IPS-18a (cell line): Measurements from ENCODE around the gene ZBTB6.

Experiments
- H3K27ac ChIP-seq: one replicate; pipeline ENCODE4 v1.5.1; 2013; ENCODE audit warnings: low read length
- H3K27me3 ChIP-seq: one replicate; pipeline ENCODE4 v1.6.1; 2013; ENCODE audit warnings: mild to moderate bottlenecking, low read length; ENCODE audit not compliant: control insufficient read depth, insufficient read depth
- H3K36me3 ChIP-seq: one replicate; pipeline ENCODE4 v1.6.1; 2013; ENCODE audit warnings: low read depth, low read length; ENCODE audit not compliant: control insufficient read depth
- H3K4me1 ChIP-seq: one replicate; pipeline ENCODE4 v1.6.1; 2013; ENCODE audit warnings: low read depth, low read length; ENCODE audit not compliant: control insufficient read depth
- H3K4me3 ChIP-seq: one replicate; pipeline ENCODE4 v1.5.1; 2013; ENCODE audit warnings: low read length
- H3K9ac ChIP-seq: one replicate; pipeline ENCODE4 v1.6.1; 2013; ENCODE audit warnings: mild to moderate bottlenecking, low read length, moderate library complexity
- H3K9me3 ChIP-seq: one replicate; pipeline ENCODE4 v1.6.1; 2013; ENCODE audit warnings: low read depth, low read length; ENCODE audit not compliant: control insufficient read depth

ZBTB6 gene

GRCh38 chr9:122865300-122865699 is 47.8 kb downstream of the ZBTB6 start:
- no peaks in the 10 kb centered on the region for H3K9me3 ChIP-seq
- no peak overlapping the region for H3K9ac ChIP-seq
- H3K36me3 ChIP-seq = peaks cover 16% of the 10 kb centered on the region

GRCh38 chr9:122863407-122863806 is 49.7 kb downstream of the ZBTB6 start:
- Histone ChIP-seq H3K27ac (no peak overlapping the region), H3K27me3 (no peaks in the 10 kb centered on the region), H3K9me3 (no peaks in the 10 kb centered on the region), H3K4me1 (no peaks in the 10 kb centered on the region), H3K36me3 (peaks cover 22% of the 10 kb centered on the region), H3K9ac (no peak overlapping the region), H3K4me3 (no peak overlapping the region)

More at GRCh38 chr9:122865300-122865699, 47.8 kb downstream of the ZBTB6 start:
- H3K27me3 ChIP-seq = no peaks in the 10 kb centered on the region
- H3K4me3 ChIP-seq = no peak overlapping the region
- H3K4me1 ChIP-seq = no peaks in the 10 kb centered on the region
- H3K27ac ChIP-seq = no peak overlapping the region

- Histone ChIP-seq H3K36me3 (peaks cover 48% of the 10 kb centered on the region), H3K9ac (no peak overlapping the region), H3K27ac (no peak overlapping the region), H3K4me3 (no peak overlapping the region), H3K27me3 (no peaks in the 10 kb centered on the region), H3K9me3 (no peaks in the 10 kb centered on the region), H3K4me1 (no peaks in the 10 kb centered on the region)
Observed at GRCh38 chr9:122860319-122861142, 52.6 kb downstream of the ZBTB6 start.
